ENCODE data around the gene IFNL3. TPM values are rescaled to one million over a fixed set of nuclear protein-coding genes. Genes with fewer than 3 reads are reported as not detected.

IFNL3 gene
- total RNA-seq, 1 donor from 2014 or later = not detected

DNA sequence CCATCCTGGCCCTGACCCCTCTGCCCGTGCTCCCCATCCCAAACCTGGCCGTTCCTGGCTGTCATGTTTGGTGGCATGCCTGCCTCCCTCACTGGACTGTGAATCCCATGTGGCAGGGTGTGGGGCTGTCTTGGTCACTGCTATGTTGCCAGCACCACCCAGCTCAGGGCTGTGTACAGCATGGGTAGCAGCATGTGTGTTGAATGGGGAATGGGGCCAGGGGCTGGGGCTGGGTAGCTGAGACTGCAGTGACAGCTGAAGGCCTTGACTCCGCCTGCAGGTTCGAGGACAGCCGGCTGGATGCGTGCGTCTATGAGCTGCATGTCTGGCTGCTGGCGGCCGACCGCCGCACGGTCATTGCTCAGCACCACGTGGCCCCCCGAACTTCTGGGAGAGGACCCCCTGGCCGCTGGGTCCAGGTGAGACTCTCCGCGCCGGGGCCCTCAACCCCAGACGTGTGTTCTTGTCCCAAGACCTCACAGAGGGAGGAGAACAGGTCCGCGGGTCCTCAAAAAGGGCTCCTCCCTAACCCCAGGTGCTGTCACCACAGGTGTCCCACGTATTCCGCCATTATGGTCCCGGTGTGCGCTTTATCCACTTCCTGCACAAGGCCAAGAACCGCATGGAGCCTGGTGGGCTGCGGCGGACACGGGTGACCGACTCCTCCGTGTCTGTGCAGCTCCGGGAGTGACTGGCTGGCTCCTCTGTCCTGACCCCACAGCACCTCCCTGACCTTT, 44.6 kb downstream of the IFNL3 start:
- DNase-seq (ENCODE audit: low read depth) = no peak
- H3K36me3 ChIP-seq (ENCODE audit: control insufficient read depth, insufficient read depth, low read length) = no peaks in the 10 kb centered on the region
- peaks cover 22% of the 10 kb centered on the region for H3K27me3 ChIP-seq (ENCODE audit: control insufficient read depth, insufficient read depth, low read length)
- FAIRE-seq = no peak
- TF ChIP-seq, protein P1, sequence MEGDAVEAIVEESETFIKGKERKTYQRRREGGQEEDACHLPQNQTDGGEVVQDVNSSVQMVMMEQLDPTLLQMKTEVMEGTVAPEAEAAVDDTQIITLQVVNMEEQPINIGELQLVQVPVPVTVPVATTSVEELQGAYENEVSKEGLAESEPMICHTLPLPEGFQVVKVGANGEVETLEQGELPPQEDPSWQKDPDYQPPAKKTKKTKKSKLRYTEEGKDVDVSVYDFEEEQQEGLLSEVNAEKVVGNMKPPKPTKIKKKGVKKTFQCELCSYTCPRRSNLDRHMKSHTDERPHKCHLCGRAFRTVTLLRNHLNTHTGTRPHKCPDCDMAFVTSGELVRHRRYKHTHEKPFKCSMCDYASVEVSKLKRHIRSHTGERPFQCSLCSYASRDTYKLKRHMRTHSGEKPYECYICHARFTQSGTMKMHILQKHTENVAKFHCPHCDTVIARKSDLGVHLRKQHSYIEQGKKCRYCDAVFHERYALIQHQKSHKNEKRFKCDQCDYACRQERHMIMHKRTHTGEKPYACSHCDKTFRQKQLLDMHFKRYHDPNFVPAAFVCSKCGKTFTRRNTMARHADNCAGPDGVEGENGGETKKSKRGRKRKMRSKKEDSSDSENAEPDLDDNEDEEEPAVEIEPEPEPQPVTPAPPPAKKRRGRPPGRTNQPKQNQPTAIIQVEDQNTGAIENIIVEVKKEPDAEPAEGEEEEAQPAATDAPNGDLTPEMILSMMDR (IDR thresholded peaks at IDR 0.05; ENCODE audit: insufficient read depth, low read length, severe bottlenecking) = no peak
- no peak overlapping the region for H3K4me3 ChIP-seq (ENCODE audit: low read depth, low read length)

DNA sequence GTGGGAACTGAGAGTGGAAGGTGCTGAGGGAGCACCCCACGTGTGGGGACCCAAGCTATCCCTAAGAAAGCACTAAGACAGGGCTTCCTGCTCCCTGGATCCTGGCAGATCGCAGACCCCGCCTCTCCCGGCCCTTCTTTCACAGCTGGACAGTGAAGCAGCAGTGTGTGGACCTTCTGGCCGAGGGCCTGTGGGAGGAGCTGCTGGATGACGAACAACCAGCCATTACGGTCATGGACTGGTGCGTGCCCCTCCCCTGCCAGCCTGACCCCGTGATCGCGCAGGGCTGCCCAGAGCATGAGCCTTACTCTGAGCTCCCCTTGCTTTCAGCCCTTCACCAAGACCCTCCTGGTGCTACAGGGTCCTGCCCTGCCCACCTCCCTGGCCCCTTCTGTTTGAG, 45.8 kb downstream of the IFNL3 start:
- no peaks in the 10 kb centered on the region for H3K36me3 ChIP-seq (ENCODE audit: control insufficient read depth, insufficient read depth, low read length)
- DNase-seq (ENCODE audit: low read depth) (no peak), FAIRE-seq (no peak)
- peaks cover 14% of the 10 kb centered on the region for H3K27me3 ChIP-seq (ENCODE audit: control insufficient read depth, insufficient read depth, low read length)
- H3K4me3 ChIP-seq (ENCODE audit: low read depth, low read length) = no peak overlapping the region
- TF ChIP-seq, protein P1 (IDR thresholded peaks at IDR 0.05; ENCODE audit: insufficient read depth, low read length, severe bottlenecking) = no peak

DNA sequence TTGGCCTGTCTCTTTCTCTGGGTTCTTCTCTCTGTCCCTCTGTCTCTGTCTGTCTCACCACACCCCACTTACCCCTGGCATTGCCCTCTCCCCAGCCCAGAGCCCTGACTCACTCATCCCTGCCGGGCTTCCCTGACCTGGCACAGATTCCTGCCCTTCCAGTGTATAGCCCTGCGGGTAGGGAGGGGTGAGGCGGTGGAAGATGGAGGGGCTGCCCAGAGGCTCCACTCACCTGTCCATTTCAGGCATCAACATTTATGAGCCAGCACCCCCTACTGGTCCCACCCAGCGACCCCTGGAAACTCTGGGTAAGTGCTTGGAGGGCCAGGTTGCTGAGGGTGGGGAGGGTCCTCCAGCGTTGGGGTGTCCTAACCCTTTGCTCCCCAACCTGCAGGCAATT, 47.0 kb downstream of the IFNL3 start:
- Histone ChIP-seq H3K4me3 (ENCODE audit: low read depth, low read length) (no peak overlapping the region), H3K27me3 (ENCODE audit: control insufficient read depth, insufficient read depth, low read length) (peaks cover 8% of the 10 kb centered on the region), H3K36me3 (ENCODE audit: control insufficient read depth, insufficient read depth, low read length) (no peaks in the 10 kb centered on the region)
- TF ChIP-seq, protein P1 (IDR thresholded peaks at IDR 0.05; ENCODE audit: insufficient read depth, low read length, severe bottlenecking) = no peak
- no peak for DNase-seq (ENCODE audit: low read depth)
- no peak for FAIRE-seq

DNA sequence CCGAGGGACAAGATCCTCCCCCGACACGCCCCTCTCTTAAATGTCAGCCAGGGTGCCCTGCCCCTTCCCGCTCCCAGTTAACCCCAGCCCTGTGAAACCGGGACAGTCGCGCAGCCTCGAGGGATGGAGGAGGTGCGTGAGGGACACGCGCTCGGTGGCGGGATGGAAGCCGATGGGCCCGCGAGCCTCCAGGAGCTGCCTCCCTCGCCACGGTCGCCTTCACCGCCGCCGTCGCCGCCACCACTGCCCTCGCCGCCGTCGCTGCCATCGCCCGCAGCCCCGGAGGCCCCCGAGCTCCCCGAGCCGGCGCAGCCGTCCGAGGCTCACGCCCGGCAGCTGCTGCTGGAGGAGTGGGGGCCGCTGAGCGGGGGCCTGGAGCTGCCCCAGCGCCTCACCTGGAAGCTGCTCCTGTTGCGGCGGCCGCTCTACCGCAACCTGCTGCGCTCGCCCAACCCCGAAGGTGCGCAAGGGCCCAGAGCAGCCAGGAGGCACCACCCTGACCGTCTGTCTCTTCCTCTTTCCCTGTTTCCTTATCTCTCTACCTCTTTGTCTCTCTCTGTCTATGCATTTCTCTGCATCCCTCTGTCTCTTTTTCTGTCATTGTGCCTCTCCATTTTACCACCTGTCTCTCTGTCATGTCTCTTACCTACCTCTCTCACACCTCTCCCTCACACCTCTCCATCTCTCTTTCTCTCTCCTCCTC, 47.8 kb downstream of the IFNL3 start, which contains the start of gene NCCRP1:
Gene NCCRP1, plus strand, starts transcription at position 105 of the 703 bp plus-strand sequence. Its CDS starts 19 bp downstream, at position 124.
- no peak for FAIRE-seq
- Histone ChIP-seq H3K27me3 (ENCODE audit: control insufficient read depth, insufficient read depth, low read length) (peaks cover 8% of the 10 kb centered on the region), H3K4me3 (ENCODE audit: low read depth, low read length) (no peak within 1 kb of the TSS), H3K36me3 (ENCODE audit: control insufficient read depth, insufficient read depth, low read length) (no peaks in the 10 kb centered on the region)
- DNase-seq (ENCODE audit: low read depth) = no peak
- TF ChIP-seq, protein P1 (IDR thresholded peaks at IDR 0.05; ENCODE audit: insufficient read depth, low read length, severe bottlenecking) = no peak

DNA sequence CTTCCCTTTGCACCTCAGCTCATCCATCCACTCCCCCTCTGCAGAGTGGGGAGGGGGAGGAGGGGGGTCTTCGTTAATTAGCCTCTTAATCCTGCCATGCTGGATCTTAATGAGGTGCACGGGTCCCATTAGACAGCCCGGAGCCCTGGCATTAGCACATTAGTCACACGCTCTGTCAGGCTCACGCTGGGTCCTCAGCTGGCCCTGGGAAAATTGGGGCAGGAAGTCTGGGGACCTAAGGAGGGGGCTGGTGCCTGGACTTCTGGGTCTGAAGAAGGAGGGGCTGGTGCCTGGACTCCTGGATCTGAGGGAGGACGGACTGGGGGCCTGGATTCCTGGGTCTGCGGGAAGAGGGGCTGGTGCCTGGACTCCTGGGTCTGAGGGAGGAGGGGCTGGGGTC, 48.5 kb downstream of the IFNL3 start:
- DNase-seq (ENCODE audit: low read depth) (no peak), FAIRE-seq (no peak)
- Histone ChIP-seq H3K36me3 (ENCODE audit: control insufficient read depth, insufficient read depth, low read length) (no peaks in the 10 kb centered on the region), H3K4me3 (ENCODE audit: low read depth, low read length) (no peak overlapping the region), H3K27me3 (ENCODE audit: control insufficient read depth, insufficient read depth, low read length) (peaks cover 8% of the 10 kb centered on the region)
- TF ChIP-seq, protein P1 (IDR thresholded peaks at IDR 0.05; ENCODE audit: insufficient read depth, low read length, severe bottlenecking) = no peak

Measured in bronchial epithelial cell (primary cell).